Loucy (cell line): ENCODE data around the gene POLR3E.

Experiments used
- H2AFZ ChIP-seq: fragments of 200-600 bp; sonication (generic); 2 replicates; pipeline ENCODE4 v1.6.0; 2016; ENCODE audit warnings: antibody characterized with exemption, mild to moderate bottlenecking, low read length, moderate library complexity
- H3F3A ChIP-seq: fragments of 200-600 bp; 2 replicates; pipeline ENCODE4 v1.6.0; 2016; ENCODE audit warnings: antibody characterized with exemption, low read depth, mild to moderate bottlenecking
- H3K27me3 ChIP-seq: fragments of 200-600 bp; sonication (generic); 2 replicates; pipeline ENCODE4 v1.6.1; 2014; ENCODE audit warnings: low read length, mild to moderate bottlenecking; ENCODE audit not compliant: insufficient read depth, poor library complexity, severe bottlenecking
- H3K36me3 ChIP-seq: fragments of 200-600 bp; sonication (generic); 2 replicates; pipeline ENCODE4 v1.6.1; 2016; ENCODE audit warnings: low read length; ENCODE audit not compliant: insufficient read depth
- H3K4me1 ChIP-seq: fragments of 200-600 bp; sonication (generic); 2 replicates; pipeline ENCODE4 v1.5.1; 2014; ENCODE audit warnings: low read length, mild to moderate bottlenecking; ENCODE audit not compliant: insufficient read depth, poor library complexity, severe bottlenecking
- H3K4me2 ChIP-seq: fragments of 200-600 bp; sonication (generic); 2 replicates; pipeline ENCODE4 v1.6.0; 2014; ENCODE audit warnings: antibody characterized with exemption, low read length, low read depth, mild to moderate bottlenecking; ENCODE audit not compliant: poor library complexity, severe bottlenecking
- H3K4me3 ChIP-seq: fragments of 200-600 bp; sonication (generic); 2 replicates; pipeline ENCODE4 v1.5.1; 2014; ENCODE audit warnings: low read length, mild to moderate bottlenecking, mixed read lengths; ENCODE audit not compliant: poor library complexity, severe bottlenecking
- H3K79me2 ChIP-seq: fragments of 200-600 bp; sonication (generic); 2 replicates; pipeline ENCODE4 v1.6.1; 2014; ENCODE audit warnings: low read length; ENCODE audit not compliant: insufficient read depth
- H3K9ac ChIP-seq: fragments of 200-600 bp; sonication (generic); 2 replicates; pipeline ENCODE4 v1.6.0; 2014; ENCODE audit warnings: mild to moderate bottlenecking, low read depth, low read length, moderate library complexity; ENCODE audit not compliant: poor library complexity, severe bottlenecking
- H3K9me2 ChIP-seq: fragments of 200-600 bp; sonication (generic); replicated peaks from 2 replicates; pipeline ENCODE4 v1.6.1; 2016; ENCODE audit warnings: low read depth, low read length, mixed read lengths
- H3K9me3 ChIP-seq: fragments of 200-600 bp; sonication (generic); 2 replicates; pipeline ENCODE4 v1.6.1; 2014; ENCODE audit warnings: mild to moderate bottlenecking, antibody characterized with exemption, low read length, low read depth; ENCODE audit not compliant: insufficient read depth
- H4K20me1 ChIP-seq: fragments of 200-600 bp; sonication (generic); 2 replicates; pipeline ENCODE4 v1.6.0; 2014; ENCODE audit warnings: antibody characterized with exemption, low read length, mild to moderate bottlenecking; ENCODE audit not compliant: insufficient read depth, poor library complexity, severe bottlenecking
- CTCF ChIP-seq: fragments of 200-600 bp; sonication (generic); conservative IDR thresholded peaks from 2 replicates; pipeline ENCODE4 v1.5.1; 2014; ENCODE audit warnings: mild to moderate bottlenecking, antibody characterized with exemption, low read length
- EZH2phosphoT487 ChIP-seq: fragments of 200-600 bp; IDR thresholded peaks from 2 replicates; pipeline ENCODE4 v1.6.1; 2018; ENCODE audit warnings: antibody characterized with exemption, mild to moderate bottlenecking, moderate library complexity, borderline replicate concordance

The POLR3E gene

GRCh38 chr16:22336581-22336980, 39.4 kb downstream of the POLR3E start:
- no peaks in the 10 kb centered on the region for H3F3A ChIP-seq
- H2AFZ ChIP-seq: no peak overlapping the region
- H3K9me3 ChIP-seq: peaks cover 13% of the 10 kb centered on the region; the same call in 1 of the 2 replicates
- no peaks in the 10 kb centered on the region for H4K20me1 ChIP-seq
- H3K79me2 ChIP-seq: no peaks in the 10 kb centered on the region
- no peak overlapping the region for H3K4me2 ChIP-seq
- no peaks in the 10 kb centered on the region for H3K9me2 ChIP-seq
- no peaks in the 10 kb centered on the region for H3K27me3 ChIP-seq
- no peak for TF ChIP-seq EZH2phosphoT487
- TF ChIP-seq CTCF: no peak
- H3K4me1 ChIP-seq: no peaks in the 10 kb centered on the region
- H3K36me3 ChIP-seq: peaks cover 47% of the 10 kb centered on the region
- H3K9ac ChIP-seq: no peak overlapping the region
- H3K4me3 ChIP-seq: no peak overlapping the region

- no peaks in the 10 kb centered on the region for H3K9me2 ChIP-seq
- no peak overlapping the region for H3K4me2 ChIP-seq
- H3F3A ChIP-seq: no peaks in the 10 kb centered on the region
- TF ChIP-seq CTCF: no peak
- no peak for TF ChIP-seq EZH2phosphoT487
- no peak overlapping the region for H3K9ac ChIP-seq
- H3K27me3 ChIP-seq: no peaks in the 10 kb centered on the region
- H3K36me3 ChIP-seq: peaks cover 42% of the 10 kb centered on the region
- no peak overlapping the region for H3K4me3 ChIP-seq
- H3K79me2 ChIP-seq: no peaks in the 10 kb centered on the region
- H4K20me1 ChIP-seq: no peaks in the 10 kb centered on the region
- no peaks in the 10 kb centered on the region for H3K4me1 ChIP-seq
- no peak overlapping the region for H2AFZ ChIP-seq
- peaks cover 13% of the 10 kb centered on the region; the same call in 1 of the 2 replicates for H3K9me3 ChIP-seq
These were observed 39.8 kb downstream of the POLR3E start for GRCh38 chr16:22337045-22337444.

GRCh38 chr16:22337849-22338635, 40.8 kb downstream of the POLR3E start:
- no peaks in the 10 kb centered on the region for H3K79me2 ChIP-seq
- H3F3A ChIP-seq: no peaks in the 10 kb centered on the region
- H3K4me1 ChIP-seq: no peaks in the 10 kb centered on the region
- H2AFZ ChIP-seq: no peak overlapping the region
- H4K20me1 ChIP-seq: no peaks in the 10 kb centered on the region
- no peak overlapping the region for H3K4me3 ChIP-seq
- no peaks in the 10 kb centered on the region for H3K9me2 ChIP-seq
- no peak overlapping the region for H3K9ac ChIP-seq
- peaks cover 13% of the 10 kb centered on the region; the same call in 1 of the 2 replicates for H3K9me3 ChIP-seq
- no peaks in the 10 kb centered on the region for H3K27me3 ChIP-seq
- H3K4me2 ChIP-seq: no peak overlapping the region
- TF ChIP-seq EZH2phosphoT487 (no peak), CTCF (no peak)
- peaks cover 34% of the 10 kb centered on the region for H3K36me3 ChIP-seq
